ENCODE results near the gene NEDD8.

Gene NEDD8

DNA sequence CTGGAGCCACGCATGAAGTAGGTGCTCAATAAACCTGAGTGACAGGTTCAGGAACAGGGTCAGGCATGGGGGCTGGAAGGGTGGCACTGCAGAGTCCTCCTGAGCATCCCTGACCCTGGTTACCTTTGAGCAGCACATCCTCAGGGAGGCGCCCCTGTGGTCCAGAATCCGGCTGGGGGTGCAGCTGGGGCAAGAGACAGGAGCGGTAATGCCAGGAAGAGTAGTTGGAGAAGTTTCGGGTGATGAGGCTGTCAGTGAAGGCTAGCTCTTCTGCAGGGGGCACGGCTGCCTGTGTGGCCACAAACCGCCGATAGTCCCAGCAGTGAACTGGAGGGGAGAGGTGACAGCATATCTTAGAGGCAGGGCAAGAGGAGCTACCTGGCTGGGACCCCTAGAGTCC lies 37.2 kb upstream of the NEDD8 start:
- Histone ChIP-seq H3K27ac (no peak overlapping the region), H3K9me3 (no peaks in the 10 kb centered on the region), H3K36me3 (peaks cover 46% of the 10 kb centered on the region), H3K27me3 (no peaks in the 10 kb centered on the region), H3K4me3 (ENCODE audit: low read depth in 1 of 2, low read length in 1 of 2) (no peak overlapping the region), H3K4me1 (ENCODE audit: control insufficient read depth in 1 of 2, insufficient read depth in 1 of 2, low read depth in 1 of 2, low read length in 1 of 2) (peaks cover 33 to 35% of the 10 kb centered on the region in 2 experiments)
- TF ChIP-seq, protein P1, sequence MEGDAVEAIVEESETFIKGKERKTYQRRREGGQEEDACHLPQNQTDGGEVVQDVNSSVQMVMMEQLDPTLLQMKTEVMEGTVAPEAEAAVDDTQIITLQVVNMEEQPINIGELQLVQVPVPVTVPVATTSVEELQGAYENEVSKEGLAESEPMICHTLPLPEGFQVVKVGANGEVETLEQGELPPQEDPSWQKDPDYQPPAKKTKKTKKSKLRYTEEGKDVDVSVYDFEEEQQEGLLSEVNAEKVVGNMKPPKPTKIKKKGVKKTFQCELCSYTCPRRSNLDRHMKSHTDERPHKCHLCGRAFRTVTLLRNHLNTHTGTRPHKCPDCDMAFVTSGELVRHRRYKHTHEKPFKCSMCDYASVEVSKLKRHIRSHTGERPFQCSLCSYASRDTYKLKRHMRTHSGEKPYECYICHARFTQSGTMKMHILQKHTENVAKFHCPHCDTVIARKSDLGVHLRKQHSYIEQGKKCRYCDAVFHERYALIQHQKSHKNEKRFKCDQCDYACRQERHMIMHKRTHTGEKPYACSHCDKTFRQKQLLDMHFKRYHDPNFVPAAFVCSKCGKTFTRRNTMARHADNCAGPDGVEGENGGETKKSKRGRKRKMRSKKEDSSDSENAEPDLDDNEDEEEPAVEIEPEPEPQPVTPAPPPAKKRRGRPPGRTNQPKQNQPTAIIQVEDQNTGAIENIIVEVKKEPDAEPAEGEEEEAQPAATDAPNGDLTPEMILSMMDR (IDR thresholded peaks at IDR 0.05): no peak

DNA sequence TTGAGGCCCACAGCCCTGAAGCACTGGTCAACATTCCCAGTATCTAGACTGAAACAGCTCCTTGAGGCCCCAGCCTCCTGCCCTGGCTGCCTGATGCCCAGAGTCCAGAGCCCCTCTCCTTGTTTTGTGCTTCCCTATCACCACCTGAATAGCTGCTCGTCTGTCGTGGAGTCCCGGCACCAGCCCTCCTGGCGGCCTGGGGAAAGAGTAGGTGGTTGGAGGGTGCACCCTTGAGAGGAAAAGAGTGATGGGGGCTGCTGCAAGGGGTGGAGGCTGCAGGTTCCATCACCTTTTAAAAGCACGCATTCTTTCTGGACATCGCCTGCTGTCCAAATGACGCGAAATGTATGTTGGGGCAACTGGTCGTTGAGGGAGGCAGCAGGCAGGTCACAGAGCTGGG lies 36.1 kb upstream of the NEDD8 start:
- Histone ChIP-seq H3K4me3 (ENCODE audit: low read depth in 1 of 2, low read length in 1 of 2) (no peak overlapping the region), H3K4me1 (ENCODE audit: control insufficient read depth in 1 of 2, insufficient read depth in 1 of 2, low read depth in 1 of 2, low read length in 1 of 2) (peaks cover 22 to 24% of the 10 kb centered on the region in 2 experiments), H3K36me3 (peaks cover 46% of the 10 kb centered on the region), H3K27ac (no peak overlapping the region), H3K9me3 (no peaks in the 10 kb centered on the region), H3K27me3 (no peaks in the 10 kb centered on the region)
- TF ChIP-seq, protein P1 (IDR thresholded peaks at IDR 0.05): no peak

DNA sequence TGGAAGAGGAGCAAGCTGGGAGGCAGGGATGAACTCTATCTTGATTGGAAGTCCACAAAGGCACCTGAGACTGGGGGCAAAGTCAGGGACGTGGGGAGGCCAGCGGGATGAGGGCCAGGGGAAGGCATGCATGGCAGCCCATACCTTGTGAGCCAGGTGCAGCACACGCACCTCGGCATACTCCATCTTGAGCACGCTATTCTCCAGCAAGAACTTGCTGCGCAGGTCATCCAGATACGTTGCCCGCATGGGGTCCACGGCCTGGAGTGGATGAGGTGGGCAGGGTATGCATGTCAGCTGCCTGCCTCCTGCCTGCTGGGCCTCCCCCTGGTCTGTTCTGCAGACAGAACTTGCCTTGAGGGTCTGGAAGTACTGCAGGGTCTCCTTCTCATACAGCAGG lies 35.3 kb upstream of the NEDD8 start:
- Histone ChIP-seq H3K27ac (no peak overlapping the region), H3K4me1 (ENCODE audit: control insufficient read depth in 1 of 2, insufficient read depth in 1 of 2, low read depth in 1 of 2, low read length in 1 of 2) (peaks cover 15 to 16% of the 10 kb centered on the region in 2 experiments), H3K9me3 (no peaks in the 10 kb centered on the region), H3K27me3 (no peaks in the 10 kb centered on the region), H3K36me3 (peaks cover 46% of the 10 kb centered on the region), H3K4me3 (ENCODE audit: low read depth in 1 of 2, low read length in 1 of 2) (no peak overlapping the region)
- TF ChIP-seq, protein P1 (IDR thresholded peaks at IDR 0.05): no peak

DNA sequence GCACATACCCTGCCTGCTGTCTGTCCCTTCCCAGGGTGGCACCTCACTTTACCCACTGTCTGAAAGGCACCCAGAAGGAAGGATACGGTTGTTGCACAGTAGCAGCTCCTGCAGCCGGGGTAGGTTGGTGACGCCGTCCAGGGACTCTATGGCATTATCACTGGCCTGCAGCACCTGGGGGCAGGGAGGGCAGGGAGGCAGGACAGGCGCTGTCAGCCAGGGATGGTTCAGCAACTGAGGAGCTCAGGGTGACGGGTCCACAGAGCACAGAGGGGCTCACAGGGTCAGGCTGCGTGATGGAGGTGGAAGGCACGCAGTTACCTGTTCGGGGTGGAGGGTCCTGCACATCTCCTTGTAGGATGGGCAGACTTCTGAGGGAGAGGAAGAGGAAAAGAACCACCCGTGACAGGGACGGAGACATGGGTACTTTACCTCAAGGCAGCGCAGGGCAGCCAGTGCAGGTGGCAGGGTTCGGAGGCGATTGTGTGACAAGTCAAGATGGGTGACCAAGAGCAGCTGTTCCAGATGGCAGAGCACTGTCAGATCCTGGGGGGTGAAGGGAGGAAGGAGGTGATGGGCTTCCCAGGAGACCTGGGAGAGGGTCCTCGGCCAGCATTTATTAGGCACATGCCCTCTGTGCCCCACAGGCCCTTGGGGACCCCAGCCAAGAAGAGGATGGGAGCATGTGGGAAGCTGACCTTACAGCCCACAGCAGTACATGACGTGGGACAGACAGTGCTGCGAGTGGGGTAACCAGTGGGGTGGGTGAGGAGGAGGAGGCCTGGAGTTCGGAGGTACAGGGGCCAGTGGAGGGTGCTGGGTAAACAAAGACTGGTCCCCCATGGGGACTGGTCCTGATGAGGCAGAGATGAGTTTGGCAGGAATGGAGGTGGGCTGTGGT lies 34.4 kb upstream of the NEDD8 start:
- no peaks in the 10 kb centered on the region for H3K9me3 ChIP-seq
- no peak overlapping the region for H3K4me3 ChIP-seq (ENCODE audit: low read depth in 1 of 2, low read length in 1 of 2)
- H3K27ac ChIP-seq: no peak overlapping the region
- TF ChIP-seq, protein P1 (IDR thresholded peaks at IDR 0.05): no peak
- H3K36me3 ChIP-seq: peaks cover 46% of the 10 kb centered on the region
- H3K27me3 ChIP-seq: no peaks in the 10 kb centered on the region
- H3K4me1 ChIP-seq (ENCODE audit: control insufficient read depth in 1 of 2, insufficient read depth in 1 of 2, low read depth in 1 of 2, low read length in 1 of 2): peaks cover 6 to 8% of the 10 kb centered on the region in 2 experiments

DNA sequence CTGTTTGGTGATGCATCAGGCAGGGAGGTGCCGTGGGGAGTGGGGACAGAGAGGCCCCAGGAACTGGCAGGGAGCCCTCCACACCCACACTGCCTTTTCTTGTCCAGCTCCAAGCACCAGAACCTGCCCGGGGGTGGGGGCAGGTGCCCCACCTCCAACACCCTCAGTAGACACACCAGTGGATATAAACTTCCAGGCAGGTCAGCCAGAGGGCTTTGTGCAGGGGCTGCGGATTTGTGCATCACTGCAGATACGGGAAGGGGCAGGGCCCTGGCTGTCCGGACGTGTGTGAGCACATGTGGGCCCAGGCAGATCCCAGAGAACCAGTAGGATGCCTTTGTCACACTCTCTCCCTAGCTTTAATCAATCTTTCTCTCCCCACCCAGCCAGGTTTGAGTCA lies 32.1 kb upstream of the NEDD8 start:
- H3K27me3 ChIP-seq: no peaks in the 10 kb centered on the region
- no peaks in the 10 kb centered on the region for H3K9me3 ChIP-seq
- H3K4me1 ChIP-seq (ENCODE audit: control insufficient read depth in 1 of 2, insufficient read depth in 1 of 2, low read depth in 1 of 2, low read length in 1 of 2): no peaks in the 10 kb centered on the region
- no peak overlapping the region for H3K4me3 ChIP-seq (ENCODE audit: low read depth in 1 of 2, low read length in 1 of 2)
- TF ChIP-seq, protein P1 (IDR thresholded peaks at IDR 0.05): no peak
- no peak overlapping the region for H3K27ac ChIP-seq
- H3K36me3 ChIP-seq: peaks cover 59% of the 10 kb centered on the region

Data from neutrophil (primary cell).